GM19035 (cell line): ENCODE measurements around the gene MAGEB3.
"Not testable (repeated sequence)": the region's sequence is repeated elsewhere in the genome, so short reads cannot be mapped to it uniquely, and the experiment has no call there.

Source experiments
- ATAC-seq: cut with Tn5 transposase; IDR thresholded peaks from one replicate; pipeline ENCODE4 v1.9.1; 2021; ENCODE audit not compliant: unreplicated experiment

MAGEB3 gene

GRCh38 chrX:30230395-30230794, at the start of gene MAGEB3:
Gene MAGEB3 (plus strand): TSS chrX:30230657. CDS start chrX:30235925, 5,268 bp downstream.
- no peak for ATAC-seq

- peak; percentile 77 for ATAC-seq
Observed at GRCh38 chrX:30181353-30181752, 49.1 kb upstream of the MAGEB3 start.

- no peak for ATAC-seq
Observed at GRCh38 chrX:30183554-30183953, 46.9 kb upstream of the MAGEB3 start.

- ATAC-seq, result no peak
Observed at GRCh38 chrX:30190426-30190825, 40.0 kb upstream of the MAGEB3 start.

GRCh38 chrX:30193910-30194309, 36.5 kb upstream of the MAGEB3 start:
- ATAC-seq, result not testable (repeated sequence)

GRCh38 chrX:30196322-30196721, 34.1 kb upstream of the MAGEB3 start:
- ATAC-seq, result no peak

GRCh38 chrX:30212172-30212571, 18.3 kb upstream of the MAGEB3 start:
- ATAC-seq, result no peak

- ATAC-seq, result no peak
Observed at GRCh38 chrX:30215357-30215843, 15.1 kb upstream of the MAGEB3 start, which contains the start of gene MAGEB2. Gene MAGEB2 (plus strand): TSS chrX:30215563. CDS start chrX:30218581, 3,018 bp downstream.

GRCh38 chrX:30217465-30217864, 13.0 kb upstream of the MAGEB3 start:
- ATAC-seq, result no peak

- ATAC-seq, result no peak
Observed at GRCh38 chrX:30219372-30219771, 11.1 kb upstream of the MAGEB3 start.

GRCh38 chrX:30220661-30221060, 9.8 kb upstream of the MAGEB3 start:
- no peak for ATAC-seq

- no peak for ATAC-seq
Observed at GRCh38 chrX:30224536-30224935, 5.9 kb upstream of the MAGEB3 start.

GRCh38 chrX:30228526-30228925, 1.9 kb upstream of the MAGEB3 start:
- no peak for ATAC-seq

- no peak for ATAC-seq
Observed at GRCh38 chrX:30241724-30242415, 11.4 kb downstream of the MAGEB3 start, which contains the start of gene MAGEB4. Gene MAGEB4 (plus strand): TSS chrX:30242000. CDS start chrX:30242136, 136 bp downstream.

- ATAC-seq, result no peak
Observed at GRCh38 chrX:30246769-30247489, 16.5 kb downstream of the MAGEB3 start, which contains the start of gene MAGEB1. Gene MAGEB1 (plus strand): TSS chrX:30247146. CDS start chrX:30250494, 3,348 bp downstream.

GRCh38 chrX:30248854-30249253, 18.4 kb downstream of the MAGEB3 start:
- ATAC-seq, result peak; percentile 67

- ATAC-seq, result peak; percentile 62
Observed at GRCh38 chrX:30253257-30253656, 22.8 kb downstream of the MAGEB3 start.

GRCh38 chrX:30259927-30260326, 29.5 kb downstream of the MAGEB3 start:
- no peak for ATAC-seq

- ATAC-seq, result no peak
Observed at GRCh38 chrX:30261012-30261411, 30.6 kb downstream of the MAGEB3 start.

GRCh38 chrX:30262763-30263162, 32.3 kb downstream of the MAGEB3 start:
- no peak for ATAC-seq

- no peak for ATAC-seq
Observed at GRCh38 chrX:30270639-30271038, 40.2 kb downstream of the MAGEB3 start.

GRCh38 chrX:30275498-30275897, 45.0 kb downstream of the MAGEB3 start:
- ATAC-seq, result no peak
